GM21447 (cell line): Measurements from ENCODE around the gene CIBAR2.

ENCODE experiments used
- ATAC-seq: cut with Tn5 transposase; IDR thresholded peaks from one replicate; pipeline ENCODE4 v1.9.1; 2021; ENCODE audit not compliant: unreplicated experiment

The CIBAR2 gene

DNA sequence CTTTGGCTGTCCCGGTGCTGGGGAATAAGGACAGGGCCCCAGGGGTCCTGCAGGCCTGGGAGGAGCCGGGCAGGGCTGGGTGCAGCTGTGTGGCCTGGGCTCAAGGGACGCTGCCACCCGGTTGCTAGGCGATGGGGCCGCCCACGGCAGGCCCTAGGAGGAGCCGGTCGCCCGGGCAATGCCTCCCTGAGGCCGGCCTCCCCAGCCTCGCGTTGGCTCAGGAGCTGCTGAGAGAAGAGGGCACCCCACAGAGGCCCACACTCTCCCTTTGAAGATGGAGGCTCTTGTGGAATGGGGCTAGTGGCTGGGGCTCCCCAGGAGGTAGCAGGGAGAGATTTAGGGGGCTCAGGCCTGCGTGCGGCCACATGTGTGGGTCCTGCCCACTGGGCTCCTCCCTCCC lies at the start of gene CIBAR2:
Gene CIBAR2, minus strand, starts transcription at position 109 of the 400 bp plus-strand sequence. CDS start 120 bp downstream, outside the sequence.
- no peak for ATAC-seq

DNA sequence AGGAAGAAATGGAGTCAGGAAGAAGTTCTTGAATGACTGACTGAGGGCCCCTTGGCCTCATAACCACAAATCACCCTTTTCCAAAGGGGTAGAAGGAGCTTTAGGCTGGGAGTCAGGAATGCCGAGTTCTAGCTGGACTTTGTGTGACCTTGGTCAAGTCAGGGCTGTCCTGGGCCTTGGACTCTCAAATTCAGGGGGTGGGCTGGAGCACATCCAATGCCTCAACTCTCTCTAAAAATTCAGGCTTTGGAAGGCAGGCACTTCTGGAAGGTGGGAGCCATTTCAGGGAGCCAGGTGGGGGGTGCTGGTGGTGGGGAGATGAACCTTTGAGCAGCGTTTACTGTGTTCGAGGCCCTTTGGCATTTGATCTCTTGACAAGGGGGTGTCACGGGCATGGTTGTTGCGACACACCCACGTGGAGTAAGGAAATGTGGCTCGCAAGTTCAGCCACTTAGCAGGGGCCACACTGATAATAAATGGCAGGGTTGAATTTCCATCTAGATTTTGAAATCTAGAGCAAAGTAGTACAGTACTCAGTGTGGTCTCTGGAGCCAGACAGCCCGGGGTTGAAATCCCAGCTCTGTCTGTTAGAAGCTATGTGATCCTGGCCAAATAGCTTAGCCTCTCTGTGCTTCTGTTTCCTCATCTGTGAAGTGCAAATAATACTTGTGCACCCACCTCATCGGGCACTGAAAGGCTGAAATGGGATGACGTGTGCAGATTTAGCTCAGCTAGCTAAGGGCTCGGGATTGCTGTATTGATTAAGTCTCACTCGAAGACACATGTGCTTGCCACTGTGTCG lies 47.1 kb upstream of the CIBAR2 start:
- no peak for ATAC-seq

DNA sequence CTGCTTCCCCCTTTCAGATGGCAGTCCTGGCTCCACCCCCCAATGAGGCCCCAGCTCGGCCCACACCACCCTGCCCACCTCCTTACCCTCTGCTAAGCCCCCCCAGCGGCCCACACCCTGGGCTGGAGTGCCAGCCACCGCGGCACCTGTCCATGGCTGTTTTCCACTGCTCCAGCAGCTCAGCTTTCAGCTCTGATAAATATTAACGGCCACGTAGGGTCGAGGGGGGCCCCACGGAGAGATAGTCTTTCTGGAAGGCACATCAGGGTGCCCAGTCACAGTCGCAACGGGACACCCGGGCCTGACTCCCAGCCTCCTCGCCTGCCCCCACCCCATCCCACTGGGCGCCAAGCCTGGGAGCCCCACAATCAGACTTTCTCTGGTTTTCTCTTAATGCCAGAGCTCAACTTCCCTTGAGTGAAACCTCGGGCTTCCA lies 46.5 kb upstream of the CIBAR2 start:
- no peak for ATAC-seq

DNA sequence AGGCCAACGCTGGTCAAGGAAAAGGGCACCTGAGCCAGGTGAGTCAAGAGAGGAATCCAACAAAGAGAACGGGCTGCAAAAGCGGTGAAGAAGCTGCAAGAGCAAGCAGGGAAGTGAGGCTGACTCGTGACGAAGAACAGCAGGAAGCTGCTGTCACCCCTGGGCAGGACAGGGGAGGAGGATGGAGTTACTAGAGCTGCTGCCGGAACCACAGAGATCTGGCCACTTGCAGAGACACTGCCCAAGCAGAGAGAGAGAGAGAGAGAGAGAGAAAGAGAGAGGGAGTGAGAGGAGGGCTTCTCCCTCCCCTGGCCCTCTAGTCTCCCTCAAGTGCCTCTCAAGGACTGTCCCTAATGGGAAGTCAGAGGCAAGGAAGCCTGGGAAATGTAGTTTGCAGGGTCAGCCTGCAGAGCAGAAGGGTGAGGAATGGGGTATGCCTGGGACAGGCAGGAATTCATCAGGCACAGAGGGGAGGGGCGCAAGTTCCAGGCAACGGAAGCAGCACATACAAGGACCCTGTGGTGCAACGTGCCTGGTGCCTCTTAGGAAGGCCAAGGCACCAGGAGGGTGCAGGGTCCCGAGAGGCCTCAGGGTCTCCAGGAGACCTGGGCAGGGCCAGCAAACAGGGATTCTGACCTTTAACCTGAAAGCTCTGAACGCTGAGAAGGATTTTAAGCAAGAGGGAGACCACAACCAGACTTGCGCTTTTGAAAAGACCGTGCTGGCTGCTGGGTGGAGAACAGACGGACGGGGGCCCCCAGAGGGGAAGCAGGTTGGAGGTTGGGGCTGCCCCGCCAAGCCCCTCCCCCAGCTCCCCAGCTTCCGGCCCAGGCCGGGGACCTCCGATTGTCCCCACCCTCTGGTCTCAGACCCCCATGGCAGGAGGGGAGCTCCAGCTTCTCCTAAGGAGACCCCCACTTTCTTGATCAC lies 45.8 kb upstream of the CIBAR2 start:
- ATAC-seq = no peak

DNA sequence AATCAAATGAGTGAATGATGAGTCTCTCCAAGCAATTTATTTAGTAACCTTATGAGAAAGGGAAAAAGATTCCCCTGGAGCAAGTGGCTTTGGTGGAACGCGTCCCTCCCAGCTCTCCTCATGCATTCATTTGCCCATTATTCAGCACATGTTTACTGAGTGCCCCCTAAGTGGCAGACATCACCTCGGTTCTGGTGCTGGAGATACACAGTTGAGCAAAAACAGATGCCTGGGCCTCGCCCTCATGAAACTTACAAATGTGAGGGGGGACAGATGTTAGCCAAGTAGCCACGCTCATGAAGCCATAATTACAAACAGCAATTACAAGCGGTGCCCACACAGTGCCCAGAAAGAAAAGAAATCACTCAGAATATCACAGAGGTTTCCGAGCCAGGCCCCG lies 45.1 kb upstream of the CIBAR2 start:
- ATAC-seq = no peak

DNA sequence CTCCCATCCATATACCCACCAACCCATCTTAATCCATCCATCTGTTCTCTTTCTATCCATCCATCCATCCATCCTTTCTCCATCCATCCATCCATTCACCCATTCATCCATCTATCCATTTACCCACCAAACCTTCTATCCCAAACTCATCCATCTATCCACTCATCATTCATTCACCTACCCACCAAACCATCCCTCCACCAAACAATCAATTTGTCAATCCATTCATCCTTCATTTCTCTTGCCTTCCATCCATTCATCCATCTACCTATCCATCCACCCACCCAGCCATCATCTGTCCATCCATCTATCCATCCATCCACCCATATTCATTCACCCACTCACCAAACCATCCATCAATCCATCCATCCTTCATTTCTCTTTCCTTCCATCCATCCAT lies 44.6 kb upstream of the CIBAR2 start:
- ATAC-seq = no peak

DNA sequence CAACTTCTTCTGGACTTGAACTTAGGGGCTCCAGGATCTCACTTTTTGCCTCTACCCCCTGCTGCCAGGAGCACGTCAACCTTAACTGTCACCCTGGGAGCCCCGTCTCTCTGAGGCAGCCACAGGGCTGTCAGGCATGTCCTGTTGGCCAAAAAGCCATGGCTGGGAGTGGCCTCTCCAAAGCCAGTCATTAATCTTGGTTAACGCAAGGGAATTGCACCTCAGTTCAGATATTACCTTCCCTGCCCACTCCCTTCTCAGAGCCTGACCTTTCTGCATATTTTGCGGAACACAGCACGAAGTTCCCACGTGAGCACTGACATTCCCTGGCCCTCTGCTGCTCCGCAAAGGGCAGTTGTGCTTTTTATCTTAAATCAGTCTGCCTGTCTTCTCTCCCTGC lies 44.2 kb upstream of the CIBAR2 start:
- ATAC-seq = no peak

DNA sequence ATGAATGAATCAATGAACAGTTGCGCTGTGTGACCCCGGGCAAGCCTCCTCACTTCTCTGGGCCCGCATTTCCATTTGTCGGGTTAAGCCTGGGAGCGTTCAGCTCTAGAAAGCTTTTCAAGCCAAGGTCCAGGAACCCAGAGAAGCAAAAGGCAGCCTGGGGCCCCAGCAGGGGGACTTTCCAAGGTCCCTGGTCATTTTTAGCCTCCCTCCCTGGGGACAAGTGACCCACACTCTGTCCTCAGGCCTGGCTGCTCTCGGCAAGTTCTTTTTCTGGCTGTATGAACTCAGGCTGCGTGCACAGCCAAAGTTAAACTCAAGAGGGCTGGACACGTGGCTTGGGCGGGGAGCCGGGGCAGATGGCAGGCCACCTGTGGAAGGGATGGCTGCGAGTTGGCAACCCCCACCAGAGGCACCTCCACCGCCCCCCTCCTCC lies 41.4 kb upstream of the CIBAR2 start:
- no peak for ATAC-seq

DNA sequence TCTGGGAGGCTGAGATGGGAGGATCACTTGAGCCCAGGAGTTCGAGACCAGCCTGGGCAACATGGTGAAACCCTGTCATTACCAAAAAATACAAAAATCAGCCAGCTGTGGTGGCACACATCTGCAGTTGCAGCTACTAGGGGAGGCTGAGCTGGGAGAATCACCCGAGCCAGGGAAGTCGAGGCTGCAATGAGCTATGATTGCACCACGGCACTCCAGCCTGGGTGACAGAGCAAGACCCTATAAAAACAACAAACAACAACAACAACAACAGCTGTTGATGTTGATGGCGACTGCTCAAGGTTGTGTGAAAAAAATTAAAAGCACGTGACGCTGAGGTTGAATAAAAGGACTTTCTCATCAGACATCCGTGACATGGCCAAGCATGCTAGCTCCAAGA lies 40.8 kb upstream of the CIBAR2 start:
- no peak for ATAC-seq

DNA sequence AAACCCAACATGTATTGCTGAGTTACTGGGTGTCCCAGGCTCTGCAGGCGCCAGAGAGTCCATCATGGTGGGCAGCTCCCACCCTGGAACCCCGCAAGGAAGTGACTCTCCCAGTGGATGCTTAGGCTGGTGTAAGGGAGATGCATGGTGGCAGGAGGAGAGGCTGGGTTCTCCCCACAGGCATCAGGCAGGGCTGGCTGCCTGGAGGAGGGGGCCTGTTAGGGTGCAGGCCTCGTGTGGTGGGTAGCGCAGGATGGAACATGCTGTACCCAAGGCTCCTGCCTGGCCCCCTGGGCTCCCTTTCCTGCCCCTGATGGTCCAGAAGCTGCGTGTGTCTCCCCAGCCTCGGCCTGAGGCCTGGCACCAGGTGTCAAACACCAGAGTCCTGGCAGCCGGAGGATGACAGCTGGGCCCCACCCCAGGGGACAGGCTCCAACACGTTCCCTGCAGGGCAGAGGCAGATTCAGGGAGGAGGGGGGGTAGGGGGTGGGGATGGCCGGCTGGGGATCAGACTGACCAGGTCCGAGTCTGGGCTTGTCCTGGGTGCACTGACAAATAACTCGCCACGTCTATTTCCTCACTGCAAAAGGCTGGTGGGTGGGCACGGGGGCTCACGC lies 40.2 kb upstream of the CIBAR2 start:
- ATAC-seq = no peak

DNA sequence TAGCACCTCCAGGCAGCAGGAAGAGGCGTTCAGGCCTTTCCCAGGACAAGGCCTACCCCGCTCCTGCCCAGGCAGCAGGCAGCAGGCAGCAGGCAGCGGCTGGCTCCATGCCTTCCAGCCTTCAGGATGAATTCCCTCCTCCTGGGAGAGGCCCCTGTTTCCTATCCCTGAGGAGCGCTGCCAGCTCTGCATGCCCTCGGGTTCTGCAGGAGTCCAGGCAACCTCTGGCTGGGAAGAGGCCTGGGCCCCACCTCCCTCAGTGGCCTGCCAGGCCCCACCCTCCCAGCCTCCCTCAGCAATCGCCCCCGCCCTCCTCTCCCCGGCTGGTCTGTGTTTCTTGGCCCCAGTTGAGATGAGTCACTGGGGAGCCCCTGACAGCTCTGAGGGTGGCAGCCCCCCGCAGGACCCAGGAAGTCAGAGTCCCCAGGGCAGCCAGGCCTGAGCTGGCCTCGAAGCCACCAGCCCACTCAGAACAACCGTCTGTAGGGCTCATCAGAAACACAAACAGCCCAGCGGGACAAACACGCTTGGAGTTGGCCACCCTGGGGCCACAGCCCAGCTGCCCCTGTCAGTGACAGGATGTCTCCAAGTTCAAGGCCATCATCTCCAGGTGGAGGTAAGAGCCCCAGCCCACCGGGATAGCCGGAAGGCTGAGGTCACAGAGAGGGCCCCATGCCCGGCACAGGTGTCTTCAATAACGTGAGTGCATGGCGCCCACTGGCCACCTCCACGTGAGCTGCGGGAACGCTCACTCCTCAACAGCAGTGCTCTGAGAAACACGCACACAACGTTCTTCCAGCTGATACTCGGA lies 39.5 kb upstream of the CIBAR2 start:
- ATAC-seq = no peak

DNA sequence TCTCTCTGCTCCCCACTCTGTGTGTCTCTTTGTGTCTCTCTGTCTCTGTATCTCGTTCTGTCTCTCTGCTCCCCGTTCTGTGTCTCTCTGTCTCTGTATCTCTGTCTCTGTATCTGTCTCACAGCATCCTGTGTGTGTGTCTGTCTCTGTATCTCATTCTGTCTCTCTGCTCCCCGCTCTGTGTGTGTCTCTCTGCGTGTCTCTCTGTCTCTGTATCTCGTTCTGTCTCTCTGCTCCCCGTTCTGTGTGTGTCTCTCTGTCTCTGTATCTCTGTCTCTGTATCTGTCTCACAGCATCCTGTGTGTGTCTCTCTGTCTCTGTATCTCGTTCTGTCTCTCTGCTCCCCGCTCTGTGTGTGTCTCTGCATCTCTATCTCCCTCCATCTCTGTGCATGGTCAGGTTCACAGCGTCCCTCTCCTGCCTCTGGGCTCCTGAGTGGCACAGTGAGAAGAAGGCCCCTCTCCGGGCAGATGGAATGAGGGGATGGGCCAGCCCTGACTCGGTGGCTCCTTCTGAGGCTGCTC lies 38.9 kb upstream of the CIBAR2 start:
- no peak for ATAC-seq

DNA sequence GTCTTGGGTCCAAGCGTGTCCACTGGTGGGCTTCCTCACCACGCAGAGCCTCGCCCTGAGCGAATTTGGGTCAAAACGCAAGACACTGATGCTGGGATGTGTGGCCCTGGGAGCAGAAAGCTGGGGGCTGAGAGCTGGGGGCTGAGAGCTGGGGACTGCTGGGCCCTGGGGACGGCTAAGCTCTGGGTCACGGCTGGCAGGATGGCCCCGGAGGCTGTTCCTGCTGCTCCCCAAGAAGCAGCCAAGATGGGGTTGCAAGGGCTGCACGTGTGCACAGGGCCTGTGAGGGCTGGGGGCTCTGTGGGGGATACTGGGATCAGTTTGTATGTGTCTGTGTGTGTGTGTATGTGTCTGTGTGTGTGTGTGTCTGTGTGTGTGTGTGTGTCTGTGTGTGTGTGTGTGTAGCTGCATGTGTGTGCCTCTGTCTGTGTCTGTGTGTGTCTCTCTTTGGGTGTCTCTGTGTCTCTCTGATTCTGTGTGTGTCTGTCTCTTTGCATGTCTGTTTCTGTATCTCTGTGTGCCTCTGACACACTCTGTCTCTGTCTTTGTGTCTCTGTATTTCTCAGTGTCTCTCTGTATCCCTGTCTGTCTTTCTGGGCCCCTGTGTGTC lies 38.2 kb upstream of the CIBAR2 start:
- no peak for ATAC-seq

DNA sequence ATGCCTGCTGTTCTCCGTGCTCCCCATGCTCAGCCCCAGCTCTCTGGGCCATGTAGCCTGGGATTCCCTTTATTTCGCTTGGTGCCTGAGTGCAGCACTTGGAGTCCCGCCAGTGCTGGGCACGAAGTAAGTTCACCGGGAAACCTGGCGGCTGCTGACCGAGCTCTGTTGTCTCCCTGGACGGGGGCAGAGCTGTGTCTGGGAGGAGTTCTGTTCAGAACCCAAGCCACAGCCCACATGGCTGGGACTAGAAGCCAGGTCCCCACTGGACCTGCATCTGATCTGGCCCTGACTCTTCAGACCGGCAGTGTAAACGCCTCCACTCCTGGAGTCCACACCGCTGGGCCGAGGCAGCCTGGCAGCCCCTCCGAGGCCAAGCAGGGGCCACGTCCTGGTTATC lies 37.5 kb upstream of the CIBAR2 start:
- no peak for ATAC-seq

DNA sequence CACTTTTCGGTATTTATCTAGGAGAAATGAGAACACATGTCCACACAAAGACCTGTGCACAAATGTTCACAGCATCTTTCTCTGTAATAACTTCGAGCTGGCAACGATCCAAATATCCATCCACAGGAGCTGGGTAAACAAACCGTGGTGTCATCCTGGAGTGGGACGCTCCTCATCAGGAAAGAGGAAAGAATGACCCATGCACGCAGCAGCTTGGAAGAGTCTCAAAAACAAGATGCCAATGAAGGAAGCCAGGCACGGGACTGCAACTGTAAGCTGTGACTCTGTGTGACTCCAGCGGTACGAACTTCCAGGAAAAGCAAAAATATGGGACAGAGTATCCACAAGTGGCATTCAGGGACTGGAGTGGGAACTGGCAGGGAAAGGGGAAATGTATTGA lies 36.7 kb upstream of the CIBAR2 start:
- ATAC-seq = no peak

DNA sequence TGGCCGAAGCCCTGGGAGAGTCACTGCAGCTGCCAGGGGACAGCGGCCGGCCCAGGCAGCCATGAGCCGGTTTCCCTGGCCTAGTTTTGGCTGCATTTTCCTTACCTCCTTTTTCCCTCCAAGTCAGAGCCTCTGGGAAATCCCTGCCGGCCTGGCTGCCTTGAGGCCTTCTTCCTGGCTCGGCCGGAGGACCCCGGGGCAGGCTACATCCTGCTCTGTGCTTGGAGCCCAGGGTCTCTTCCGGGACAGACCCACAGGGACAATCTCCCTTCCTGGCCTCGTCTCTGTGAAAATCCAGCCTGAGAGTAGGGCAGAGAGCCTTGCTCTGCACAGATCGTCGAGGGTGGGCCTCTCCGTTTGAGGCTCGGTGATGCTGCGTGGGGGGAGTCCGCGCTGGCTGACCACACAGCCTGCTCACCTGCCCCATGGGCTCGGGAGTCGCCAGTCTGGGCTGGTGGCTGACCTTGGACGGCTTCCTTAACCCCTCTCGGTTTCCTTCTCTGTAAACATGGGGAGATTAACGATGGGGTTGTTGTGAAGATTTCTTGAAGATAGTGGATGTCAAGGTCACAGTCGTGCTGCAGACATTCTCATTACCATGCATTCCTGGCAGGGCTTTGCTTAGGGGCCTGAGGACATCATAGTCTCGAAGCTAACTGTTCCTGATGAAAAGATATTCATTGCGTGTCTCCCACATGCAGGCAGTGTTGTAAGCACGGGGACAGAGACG lies 34.8 kb upstream of the CIBAR2 start:
- no peak for ATAC-seq

DNA sequence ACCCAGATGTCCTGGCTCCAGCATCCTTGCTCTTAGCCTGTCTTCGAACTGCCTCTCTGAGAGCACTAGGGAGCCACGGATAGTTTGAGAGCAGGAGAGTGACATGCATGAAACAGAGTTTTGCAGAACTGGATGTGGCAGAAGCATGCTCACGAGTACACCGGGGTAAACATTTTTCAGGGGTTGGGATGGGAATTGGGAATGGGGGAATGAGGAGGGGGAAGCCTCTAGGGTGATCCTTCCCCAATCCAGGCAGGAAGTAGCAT lies 34.2 kb upstream of the CIBAR2 start:
- ATAC-seq = no peak

DNA sequence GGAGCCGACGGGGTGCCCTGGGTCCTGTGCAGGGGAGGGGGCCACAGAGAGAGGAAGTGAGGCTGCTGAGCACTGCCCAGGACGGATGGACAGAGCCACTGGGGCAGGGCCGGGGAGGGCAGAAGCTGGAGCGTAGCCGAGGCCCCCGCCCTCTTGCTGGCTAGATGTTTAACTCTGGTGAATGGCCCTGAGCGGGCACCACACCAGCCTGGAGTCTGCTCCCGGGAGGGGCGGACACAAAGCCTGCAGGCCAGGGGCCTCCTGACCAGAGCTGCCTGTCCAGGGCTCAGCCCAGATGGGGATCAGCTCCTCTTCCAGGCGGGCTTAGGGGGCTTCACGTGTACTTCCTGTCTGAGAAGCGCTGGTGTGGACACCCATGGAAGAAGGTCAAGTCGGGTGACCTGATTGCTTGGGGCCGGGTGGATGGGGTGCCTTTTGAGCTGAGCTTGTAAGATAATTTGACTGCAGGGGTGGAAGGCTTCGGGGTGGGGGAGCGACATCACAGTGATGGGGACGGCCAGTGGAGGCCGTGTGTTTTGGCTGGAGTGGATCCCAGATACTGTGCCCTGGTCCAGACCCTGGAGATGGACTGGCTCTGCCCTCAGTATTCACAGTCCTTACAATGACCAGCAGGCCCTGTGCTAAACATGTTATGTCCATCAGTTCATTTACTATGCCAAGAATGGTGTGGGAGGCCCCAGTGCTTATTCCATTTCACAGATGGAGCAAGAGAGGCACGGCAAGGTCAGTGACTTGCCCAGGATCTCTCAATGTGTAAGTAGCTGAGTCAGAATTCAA lies 33.7 kb upstream of the CIBAR2 start:
- no peak for ATAC-seq

DNA sequence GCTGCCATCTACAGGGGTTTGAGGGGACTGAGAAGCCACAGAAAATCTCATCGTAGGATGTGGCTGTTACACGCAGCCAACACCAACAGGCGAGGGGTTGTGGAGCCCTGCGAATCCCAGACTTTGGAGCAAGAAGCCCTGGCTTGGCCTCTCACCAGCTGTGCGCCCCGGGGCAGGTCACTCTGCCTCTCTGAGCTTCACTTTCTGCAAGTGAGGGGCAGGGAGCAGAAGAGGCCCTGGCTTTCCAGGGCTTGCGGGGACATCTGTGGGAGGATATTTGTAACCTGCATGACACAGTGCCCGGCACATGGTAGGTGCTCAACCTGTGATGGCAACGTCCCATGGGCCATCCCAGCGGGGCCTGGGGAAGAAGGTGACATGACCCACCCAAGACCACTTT lies 32.9 kb upstream of the CIBAR2 start:
- no peak for ATAC-seq
